ENCODE results near the gene PGC.

Gene PGC

DNA sequence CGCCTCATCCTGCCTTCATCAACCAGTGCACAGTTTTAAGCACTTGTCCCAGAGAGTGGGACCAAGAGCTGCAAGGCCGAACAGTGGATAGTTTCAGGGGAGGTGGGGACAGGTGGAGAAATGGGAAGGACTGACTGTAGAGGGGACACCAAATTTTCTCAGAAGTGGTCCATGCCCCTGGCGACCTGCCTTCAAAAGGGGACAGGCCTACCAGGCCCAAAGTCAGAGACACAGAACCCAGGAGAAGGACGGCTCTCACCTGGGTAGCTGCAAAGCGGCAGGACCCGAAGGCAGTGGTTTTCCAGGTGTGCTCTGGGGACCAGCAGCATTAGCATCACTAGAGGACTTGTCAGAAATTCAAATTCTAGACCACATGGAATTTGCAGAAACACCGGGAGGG, 17.6 kb downstream of the PGC start:
- no peak for DNase-seq

DNA sequence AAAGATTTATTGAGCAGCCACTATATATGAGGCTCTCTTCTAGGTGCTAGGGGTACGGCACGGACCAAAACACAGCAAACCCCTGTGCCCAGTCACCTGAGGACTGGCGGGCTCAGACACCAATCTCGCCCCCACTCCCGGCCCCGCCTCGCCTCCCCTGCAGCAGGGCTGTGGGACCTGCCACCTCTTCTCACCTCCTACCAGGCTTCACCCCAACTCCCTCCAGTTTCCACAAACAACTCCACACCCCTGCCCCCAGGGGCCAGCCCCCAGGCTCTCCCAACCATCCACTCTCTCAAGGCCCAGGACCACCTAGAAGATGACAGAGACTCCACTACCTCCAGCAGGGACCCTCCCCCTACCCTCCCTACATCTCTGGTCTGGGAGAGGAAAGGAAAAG, 18.2 kb downstream of the PGC start:
- DNase-seq, result no peak

DNA sequence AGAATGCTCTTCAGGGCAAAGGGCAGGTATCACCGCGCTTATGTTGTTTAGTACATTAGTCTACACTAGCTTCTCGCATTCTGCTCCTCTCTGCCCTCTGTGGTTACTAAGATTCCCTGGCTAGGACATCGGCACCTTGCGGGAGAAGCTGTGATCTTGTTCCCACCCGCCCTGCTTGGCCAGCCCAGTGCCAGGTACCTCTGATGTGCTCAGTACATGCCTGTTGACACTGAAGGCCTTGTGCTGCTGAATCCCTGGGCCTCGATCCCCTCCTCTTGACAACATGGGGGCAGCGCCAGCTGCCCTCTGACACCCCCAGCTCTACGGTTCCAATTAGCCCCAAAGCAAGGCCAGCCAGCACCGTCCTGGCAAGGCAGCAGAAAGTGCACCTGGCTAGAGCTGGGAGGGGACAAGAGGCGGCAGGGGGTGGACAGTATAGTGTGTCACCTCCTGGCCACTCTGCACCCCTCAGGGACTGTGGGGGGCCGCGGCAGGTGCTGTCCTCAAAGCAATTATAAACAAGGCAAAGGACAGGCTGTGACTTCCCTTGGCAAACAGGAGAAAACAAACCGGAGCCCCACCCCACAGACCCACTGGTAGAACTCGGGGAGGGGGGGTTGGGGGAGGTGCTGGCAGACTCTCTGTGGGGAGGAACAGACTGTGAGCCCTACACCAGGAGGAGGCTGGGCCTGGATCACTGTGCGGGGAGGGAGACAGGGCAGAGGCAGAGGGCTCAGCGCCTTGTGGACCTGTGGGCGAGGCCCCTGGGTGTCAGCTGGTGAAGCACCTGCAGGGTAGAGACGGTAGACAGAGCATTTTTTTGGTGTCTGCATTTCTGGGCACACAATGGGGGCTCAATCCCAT, 18.9 kb downstream of the PGC start:
- no peak for DNase-seq

DNA sequence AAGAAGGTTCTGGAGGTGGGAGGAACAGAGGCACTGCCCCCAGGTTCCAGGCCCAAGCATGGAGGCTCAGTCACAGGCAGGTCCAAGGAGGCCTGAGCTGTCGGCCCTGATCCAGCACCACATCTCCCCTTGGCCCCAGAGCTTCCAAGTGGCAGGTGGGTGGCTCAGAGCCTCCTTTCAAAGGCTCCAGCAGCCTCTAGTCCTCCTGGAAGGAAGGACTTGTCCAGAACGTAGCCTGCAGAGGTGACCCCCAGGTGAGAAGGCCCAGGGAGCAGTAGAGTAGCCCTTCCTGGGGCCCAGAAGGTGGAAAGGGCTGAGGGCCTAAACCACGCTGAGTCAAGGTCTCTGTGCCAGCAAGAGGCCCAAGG, 19.5 kb downstream of the PGC start:
- no peak for DNase-seq

DNA sequence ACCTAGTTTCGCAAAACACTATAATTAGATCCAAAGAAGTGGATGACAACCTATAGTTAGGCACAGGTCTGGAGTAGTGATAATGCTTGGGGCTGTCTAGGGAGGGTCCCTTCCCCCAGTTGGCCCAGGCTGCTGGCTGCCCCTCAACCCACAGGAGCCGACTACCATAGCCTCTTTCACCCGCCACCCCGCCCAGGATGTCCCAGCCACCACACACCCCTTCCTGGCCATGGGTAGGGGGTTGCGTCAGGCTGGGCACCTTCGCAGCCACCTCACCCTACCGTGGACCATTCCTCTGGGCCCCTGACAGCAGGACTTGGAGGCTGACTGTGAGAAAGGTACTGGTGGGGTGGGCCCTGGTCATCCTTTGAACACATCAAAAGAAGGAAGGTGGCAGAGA, 20.3 kb downstream of the PGC start:
- DNase-seq, result no peak

DNA sequence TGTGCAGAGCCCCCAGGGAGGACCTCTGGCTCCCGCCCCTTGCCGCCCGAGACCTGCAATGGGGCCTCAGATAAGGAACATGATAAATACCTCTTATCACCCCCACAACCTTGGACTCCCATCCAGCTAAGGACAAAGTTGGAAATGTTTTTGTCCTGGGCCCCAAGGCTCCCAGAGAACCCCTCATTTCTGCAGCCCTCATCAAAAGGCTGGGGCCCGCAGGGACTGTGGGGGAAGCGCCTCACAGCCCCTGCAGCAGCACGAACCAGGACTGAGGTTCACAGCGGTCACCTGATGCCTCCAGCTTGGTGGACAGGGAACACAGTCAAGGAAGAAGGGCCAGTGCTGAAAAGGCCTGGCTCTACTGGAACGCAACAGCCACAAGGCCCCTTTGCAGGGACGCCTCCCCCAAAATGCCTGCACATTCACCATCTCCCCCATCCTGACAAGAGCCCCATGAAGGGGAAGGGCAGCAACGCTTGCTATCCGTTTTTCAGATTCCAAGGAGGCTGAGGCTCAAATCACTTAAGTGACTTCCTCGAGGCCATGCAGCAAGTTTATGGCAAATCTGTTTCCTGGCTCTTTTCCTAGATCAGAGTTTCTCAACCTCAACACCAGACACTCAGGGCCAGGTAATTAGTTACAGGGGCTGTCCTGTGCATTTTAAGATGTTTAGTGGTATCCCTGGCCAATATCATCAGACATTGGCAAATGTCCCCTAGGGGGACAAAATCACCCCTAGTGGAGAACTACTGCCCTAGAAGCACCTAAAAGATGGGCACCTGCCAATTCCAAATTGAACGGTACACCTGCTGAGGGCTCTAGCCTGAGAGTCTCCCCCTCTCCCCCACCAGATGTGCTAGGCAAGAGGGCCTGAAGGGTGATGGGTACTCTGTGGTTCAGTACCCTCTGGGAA, 22.4 kb downstream of the PGC start:
- no peak for DNase-seq

DNA sequence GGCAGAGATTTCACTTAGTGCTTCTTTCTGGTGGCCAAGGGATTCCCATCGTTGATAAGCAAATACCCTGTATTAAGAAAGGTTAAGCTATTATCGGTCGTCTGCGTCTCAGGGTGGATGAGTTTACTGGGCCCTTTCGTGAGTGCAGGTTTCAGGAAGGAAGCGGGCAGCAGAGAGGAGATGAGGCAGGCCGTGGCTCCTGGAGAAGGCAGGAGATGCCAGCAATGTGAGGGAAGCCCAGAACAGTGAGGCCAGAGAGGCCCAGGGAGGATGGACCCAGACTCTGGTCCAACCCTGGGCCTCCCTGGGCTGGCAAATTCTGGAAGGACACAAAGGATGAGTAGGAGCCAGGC, 23.0 kb downstream of the PGC start:
- DNase-seq, result no peak

DNA sequence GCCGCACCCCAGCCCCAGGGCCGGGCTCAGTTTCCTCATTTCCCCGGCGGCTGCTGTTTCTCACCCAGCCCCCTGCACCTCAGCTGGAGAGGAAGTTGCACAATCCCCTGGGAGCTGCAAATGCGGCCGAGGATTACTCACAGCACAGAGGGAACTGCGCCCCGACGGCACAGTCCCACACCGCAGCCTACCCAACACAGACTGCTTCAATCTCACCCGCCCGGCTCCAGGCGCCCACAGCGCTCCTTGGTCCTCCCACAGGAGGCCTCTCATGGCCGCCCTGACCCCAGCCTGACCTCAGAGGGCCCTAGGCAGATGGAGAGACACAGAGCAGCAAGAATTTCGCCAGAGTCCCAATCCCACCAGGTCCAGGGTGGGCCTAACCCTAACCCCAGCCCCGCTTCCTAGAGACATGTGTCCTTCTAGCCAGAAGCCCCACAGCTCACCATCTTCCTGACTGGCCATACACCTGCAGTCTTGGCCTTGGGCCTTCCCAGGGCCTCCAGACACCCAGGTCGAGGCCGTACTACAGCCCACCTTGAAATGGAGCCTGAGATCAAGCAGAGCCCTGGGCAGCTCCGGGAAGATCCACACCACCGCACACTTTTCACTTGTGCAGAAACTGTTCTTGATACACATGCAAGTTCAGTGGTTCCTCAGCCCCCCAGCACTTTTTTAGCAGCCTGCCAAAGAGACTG, 23.5 kb downstream of the PGC start:
- no peak for DNase-seq

DNA sequence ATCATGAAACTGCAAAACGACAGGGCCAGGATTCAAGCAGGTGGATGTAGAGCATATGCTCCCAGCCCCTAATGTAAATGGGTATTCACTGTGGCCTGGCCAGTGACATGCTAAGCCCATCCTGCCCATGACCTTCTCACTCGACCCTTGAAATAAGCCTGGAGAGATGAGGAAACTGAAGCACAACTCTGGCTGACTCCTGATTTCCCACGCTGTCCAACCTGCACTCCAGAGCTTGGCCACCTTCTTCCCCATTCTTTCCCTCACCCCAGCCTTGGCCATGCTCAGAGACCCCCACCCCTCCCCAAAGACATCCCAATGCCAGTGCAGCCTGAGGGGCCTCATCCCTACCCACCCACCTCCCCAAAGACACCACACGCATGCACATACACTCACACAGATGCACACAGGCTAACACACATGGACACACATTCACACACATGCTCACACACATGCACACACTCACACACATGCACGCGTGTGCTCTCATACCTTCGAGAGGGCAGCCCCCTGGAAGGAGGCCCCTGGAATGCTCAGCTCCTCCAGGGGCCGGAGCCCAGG, 24.1 kb downstream of the PGC start:
- no peak for DNase-seq

DNA sequence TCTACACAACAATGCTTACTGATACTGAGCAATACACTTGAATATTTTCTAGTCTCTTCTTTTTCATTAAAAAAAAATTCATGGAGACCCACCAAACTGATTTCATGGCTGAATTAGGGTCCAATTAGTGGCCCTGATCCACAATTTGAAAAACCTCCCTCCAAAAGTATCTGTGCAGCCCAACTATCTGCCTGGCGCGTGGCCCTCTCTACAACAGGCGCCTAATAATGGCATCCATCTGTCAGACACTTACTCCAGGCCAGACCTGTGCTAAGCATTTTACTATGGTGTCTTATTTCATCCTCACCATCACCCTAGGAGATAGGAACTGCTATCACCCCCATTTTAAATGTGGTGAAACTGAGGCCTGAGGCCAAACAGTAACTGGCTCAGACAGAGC, 25.8 kb downstream of the PGC start:
- no peak for DNase-seq

DNA sequence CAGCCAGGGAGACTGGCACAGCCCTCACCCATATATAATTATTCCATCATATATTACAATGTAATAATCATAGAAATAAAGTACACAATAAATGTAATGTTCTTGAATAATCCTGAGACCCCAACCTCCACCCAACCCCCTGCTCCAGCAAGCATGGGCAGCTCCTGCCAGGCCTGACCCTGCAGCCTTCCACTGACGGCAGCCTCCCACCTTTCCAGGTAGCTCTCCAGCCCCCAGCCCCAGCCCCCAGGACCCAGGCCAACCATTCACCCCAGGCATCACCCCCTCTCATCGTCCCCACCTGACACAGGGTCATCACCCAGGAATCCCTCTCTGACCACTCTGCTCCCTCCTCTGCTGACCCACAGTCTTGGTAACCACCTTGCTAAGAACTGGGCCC, 26.4 kb downstream of the PGC start:
- DNase-seq, result no peak

DNA sequence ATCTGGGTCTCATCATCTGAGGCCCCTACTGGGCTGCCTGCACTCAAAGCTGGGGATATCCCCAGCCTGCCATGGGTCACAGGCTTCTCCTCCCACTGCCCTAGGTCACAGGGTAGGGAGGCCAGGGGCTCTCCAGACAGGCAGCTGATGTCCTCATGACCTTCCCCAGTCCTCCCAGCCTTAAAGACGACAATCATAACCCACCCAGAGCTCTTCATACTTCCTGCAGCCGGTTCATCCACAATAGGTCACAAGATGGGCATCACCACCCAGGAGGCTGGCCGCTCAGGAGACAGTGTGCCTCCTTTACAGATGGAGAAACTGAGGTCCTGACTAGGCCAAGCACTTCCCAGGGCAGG, 27.0 kb downstream of the PGC start:
- no peak for DNase-seq

DNA sequence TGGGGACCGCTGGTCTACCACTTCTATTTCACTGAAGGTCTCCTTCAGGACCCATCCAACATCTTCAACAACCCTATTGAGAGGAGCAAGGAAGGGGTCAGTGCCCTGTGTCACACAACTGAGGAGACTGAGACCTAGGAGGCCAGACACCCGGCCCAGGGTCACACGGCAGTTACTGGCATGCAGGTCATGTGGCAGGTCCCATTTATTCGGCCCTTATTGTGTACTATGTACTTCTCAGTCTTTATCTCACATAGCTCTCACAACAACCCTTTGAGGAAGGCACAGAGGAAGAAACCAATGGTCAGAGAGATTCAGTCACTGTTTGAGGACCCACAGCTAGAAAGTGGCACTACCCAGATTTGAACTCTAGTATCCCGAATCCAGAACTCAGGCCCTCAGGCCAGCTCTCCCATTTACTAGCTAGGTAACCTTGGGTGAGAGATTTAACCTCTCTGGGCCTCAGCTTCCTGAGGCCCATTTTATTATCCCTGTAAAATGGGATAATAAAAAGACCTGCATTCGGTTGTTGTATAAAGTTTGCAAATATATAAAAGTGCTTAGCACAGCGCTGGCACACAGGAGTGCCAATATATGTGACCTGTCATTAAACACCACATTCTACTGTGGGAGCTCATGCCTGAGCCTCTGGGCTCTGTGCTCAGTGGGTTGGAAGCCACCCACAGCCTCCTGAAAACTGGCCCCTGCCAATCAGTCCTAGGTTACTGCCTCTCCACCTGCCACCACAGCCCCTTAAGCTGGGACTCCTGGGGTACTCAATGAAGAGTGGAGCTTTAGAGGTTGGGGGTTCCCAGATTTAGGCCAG, 27.5 kb downstream of the PGC start:
- DNase-seq, result no peak

DNA sequence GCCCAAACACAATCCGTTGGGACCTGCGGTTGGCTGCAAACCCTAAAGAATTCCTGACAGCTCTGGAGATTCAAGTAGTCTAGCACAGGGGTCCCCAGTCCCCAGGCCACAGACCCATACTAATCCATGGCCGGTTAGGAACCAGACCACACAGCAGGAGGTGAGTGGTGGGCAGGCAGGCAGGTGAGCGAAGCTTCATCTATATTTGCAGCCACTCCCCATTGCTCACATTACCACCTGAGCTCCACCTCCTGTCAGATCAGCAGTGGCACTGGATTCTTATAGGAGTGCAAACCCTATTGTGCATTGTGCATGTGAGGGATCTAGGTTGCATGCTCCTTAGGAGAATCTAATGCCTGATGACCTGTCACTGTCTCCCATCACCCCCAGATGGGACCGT, 28.4 kb downstream of the PGC start:
- no peak for DNase-seq

DNA sequence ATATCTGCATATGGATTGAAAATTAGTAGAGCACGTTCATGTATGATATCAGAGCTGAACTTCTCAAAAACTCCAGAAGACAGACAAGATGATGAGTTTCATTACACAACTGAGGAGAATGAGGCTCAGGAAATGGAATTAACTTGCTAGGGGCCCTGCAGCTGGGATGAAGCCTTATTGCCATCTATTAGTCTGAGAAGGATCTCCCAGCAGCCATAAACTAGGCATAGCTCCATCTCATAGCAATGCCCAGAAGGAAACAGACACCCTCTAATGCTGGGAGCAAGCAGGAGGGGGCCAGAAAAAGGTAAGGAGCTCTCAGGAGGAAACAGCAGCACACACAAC, 29.8 kb downstream of the PGC start:
- DNase-seq, result no peak

DNA sequence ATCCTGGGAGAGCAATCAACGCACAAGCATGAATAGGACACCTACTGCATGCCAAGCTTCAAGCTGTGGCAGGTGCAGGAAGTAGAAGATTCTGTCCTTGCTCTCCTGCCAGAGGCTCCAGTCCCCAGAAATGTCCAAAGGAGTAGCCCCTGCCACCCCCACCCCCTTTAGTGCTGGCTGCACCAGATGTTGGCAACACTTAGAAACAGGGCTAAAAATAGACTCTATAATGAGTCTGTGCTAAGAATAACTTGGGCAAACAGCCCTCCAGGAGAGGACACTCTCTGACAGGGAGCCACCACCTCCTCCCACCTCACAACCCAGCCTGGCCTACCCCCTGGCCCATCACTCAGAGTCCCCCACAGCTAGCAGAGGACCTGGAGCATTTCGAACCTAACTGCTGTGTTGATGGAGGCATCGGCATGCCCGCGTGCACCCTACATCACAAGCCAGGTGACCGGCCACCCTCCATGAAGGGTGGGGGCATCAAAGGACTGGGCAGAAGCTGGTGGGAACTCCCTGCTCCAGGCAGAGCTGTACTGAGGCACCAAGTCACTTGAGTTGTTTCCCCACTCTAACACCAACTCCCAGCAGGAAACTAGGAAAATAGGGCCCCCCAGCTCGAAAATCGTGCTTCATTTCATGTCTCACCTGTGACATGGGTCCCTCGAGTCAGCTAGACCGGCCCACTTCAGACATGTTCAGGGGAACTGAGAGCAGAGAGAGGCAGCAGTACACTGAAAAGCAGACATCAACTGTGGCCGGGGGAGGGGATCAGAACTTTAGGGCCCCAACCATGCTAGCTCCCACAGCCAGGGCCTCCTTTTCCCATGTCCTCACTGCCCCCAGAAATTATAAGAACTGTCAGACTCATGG, 30.4 kb downstream of the PGC start:
- no peak for DNase-seq

DNA sequence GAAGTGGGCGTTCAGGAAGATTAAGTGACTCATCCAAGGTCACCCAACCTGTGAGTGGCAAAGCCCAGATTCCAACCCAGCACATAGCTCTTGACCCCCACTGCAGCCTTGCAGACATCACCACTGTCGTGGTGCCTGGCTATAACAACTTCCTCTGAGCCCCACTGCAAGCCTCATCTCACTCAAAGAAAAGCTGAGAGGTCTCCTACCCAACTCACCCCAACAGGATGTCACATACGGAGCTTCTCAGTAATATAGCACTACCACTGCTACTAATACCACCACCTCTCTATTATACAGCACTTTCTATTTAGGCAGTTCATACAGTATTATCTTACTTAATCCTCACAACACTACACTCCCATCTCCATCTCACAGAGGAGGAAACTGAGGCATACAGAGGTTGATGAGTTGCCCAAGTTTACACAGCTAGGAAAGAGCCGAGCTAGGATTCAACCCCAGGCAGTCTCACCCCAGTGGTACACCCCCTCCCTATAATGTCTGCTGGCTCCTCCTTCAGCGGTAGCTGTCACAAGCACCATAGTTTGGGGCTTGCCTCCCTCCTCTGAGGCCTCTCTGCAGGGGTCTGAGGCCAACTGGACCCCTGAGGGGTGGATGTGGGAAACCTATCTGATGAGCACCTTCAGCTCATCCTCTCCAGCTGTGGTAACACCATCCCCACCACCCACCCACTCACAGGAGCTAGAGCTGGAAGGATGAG, 31.2 kb downstream of the PGC start:
- DNase-seq, result no peak

DNA sequence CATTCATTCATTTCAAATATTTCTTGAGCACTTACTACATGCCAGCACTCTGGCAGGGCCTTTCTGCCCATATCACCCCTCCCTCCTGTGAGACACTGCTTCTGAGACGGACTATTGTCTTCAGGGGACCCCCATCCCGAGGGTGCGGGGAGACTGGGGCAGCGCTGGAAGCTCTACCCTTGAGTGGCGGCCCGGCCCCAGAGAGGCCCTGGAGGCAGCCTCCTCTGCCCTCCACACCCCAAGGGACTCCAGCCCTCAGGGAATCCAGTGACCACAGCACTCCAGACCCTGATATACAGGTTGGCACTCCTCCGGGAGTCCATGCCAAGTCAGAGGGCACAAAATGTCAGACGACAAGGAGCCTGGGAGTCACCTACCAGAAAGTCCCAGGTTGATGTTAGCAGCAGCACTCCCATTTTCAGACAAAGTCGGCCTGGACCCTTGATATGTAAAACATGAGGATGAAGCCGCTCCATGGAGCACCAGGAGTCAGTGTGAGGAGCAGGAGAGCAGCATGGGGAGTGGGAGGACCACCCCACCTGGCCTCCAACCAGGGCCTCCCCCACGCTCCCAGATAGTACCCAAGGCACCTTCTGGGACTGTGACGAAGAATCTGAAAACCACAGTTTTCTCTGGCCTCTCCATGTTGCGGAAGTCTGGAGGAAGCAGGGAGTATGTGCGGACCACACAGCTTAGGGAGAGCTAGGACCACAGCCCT, 32.5 kb downstream of the PGC start:
- no peak for DNase-seq

DNA sequence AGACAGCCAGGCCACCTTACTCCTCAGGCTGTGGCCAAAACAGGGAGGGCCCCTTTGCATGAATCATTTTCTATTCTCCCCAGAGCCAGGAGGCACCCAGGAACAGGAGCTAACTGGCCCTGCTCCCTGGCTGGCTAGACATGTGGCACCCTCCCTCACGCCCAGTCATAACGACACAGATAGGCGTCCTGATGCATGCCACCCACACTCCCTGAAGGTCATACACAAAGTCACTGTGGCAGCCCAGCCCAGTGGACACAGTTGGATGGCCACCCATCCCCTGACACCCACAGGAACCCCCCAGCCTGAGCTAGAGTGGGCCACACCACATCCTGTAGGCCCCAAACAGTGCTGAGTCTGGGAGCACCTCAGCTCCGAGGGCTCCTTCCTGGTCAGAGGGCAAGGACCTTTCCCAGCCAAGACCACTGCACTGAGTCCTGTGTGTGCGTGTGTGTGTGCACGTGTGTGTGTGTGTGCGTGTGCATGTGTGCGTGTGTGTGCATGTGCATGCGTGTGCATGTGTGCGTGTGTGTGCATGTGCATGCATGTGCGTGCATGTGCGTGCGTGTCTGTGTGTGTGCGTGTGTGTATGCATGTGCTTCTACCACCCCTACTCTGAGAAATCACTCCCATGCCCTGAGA, 33.4 kb downstream of the PGC start:
- DNase-seq, result no peak

DNA sequence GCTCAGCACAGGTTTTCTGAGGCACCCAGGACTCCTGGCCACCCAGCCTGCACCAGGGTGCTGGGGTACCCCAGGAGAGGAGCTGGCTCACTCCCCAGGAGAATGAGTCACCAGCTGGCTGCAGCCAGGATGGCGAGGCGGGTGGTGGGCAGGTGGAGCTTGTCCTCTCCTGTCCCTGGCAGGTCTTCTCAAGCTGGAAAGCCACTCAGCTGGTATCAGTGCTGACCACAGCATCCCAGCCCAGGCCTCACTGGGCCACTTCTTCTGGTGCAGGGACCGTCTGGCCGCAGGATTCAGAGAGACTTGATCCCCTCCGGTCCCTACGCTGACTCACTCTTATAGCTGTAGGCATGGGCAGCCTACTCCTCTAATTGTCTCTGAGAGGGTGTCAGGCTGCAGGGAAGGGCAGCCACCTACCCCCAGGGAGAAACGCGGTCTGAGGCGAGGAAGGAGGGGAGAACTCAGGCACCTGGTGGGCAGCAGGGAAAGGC, 34.0 kb downstream of the PGC start:
- DNase-seq, result no peak
